GM19240 (cell line): ENCODE results near the gene AVPI1.
"Not testable (repeated sequence)": the region's sequence is repeated elsewhere in the genome, so short reads cannot be mapped to it uniquely, and the experiment has no call there.

Experiments used
- DNase-seq: peaks from one replicate; pipeline ENCODE4 v3.0.0; 2011; ENCODE audit warnings: low spot score; ENCODE audit not compliant: insufficient read length

The AVPI1 gene

DNA sequence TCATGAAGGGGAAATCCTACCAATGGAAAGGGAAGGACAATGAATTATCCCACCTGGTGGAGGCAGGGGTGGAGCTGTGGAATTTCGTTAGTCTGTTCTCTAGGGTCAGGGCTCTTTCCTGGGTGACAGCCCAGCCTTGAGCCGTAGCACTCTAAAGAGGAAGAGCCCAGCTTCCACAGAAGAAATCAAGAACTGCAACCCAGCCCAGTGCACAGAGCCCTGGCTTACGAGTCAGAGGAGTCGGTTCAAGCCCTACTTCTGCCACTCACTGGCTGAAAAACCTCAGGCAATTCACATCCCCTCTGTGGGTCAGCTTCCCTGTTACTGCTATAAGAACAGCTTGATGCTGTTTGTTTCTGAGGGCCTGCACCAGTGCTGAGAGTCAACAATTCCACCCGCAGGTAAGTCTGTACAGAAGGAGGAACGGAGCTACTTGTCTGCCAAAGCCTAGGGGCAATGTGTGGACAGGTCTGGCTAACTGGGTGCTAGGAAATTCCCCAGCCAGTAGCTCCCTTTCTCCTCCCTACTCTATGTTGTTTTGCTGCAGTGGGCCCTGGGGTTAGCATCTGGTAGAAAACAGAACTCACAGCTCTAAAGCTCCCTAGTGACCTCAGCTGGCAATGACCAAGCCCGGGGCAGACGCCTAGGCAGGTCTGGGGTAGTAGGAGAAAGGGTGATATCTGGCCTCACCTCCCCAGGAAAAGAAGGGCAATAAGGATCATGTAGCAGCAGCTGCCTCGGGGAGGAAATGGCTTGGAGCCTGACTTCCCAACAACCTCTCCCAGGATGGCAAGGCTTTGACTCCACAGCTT lies 3.3 kb downstream of the AVPI1 start:
- no peak for DNase-seq

DNA sequence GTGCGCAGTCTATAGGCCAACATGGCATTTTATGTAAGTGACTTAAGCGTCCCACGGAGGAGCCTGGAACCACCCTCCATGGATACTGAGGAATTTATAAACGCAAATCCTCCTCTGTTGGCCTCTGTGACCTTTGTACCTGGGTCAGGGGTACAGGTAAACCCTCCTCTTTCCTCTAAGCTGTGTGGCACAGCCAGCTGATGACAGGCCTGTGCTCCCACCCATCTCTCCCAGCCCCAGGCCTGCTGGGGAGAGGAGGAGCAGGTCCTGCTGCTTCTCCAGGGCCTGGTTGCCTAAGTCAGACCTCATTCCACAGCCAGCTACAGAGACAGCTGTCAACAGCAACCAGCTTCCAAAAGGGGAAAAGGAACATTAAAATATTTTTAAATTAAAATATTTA lies 5.0 kb downstream of the AVPI1 start:
- DNase-seq, result no peak

DNA sequence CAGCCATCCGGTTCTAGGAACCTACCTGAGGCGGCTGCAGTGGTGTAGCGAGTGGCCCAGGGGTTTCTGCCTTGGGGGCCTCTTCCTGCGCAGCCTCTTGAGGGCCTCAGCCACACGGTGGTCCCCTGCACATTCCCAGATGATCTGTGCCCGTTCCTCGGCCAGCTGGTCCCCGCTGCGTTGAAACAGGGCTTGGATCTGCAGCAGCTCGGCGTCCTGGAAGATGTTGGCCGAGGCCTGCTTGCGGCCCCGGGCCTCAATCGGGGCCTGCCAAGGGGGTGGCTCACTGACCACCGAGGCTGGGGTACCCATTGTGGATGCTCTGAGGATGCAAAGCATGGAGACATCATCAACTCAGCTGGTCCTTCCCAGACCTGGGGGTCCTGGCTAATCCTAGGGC lies 7.4 kb downstream of the AVPI1 start:
- DNase-seq, result no peak

DNA sequence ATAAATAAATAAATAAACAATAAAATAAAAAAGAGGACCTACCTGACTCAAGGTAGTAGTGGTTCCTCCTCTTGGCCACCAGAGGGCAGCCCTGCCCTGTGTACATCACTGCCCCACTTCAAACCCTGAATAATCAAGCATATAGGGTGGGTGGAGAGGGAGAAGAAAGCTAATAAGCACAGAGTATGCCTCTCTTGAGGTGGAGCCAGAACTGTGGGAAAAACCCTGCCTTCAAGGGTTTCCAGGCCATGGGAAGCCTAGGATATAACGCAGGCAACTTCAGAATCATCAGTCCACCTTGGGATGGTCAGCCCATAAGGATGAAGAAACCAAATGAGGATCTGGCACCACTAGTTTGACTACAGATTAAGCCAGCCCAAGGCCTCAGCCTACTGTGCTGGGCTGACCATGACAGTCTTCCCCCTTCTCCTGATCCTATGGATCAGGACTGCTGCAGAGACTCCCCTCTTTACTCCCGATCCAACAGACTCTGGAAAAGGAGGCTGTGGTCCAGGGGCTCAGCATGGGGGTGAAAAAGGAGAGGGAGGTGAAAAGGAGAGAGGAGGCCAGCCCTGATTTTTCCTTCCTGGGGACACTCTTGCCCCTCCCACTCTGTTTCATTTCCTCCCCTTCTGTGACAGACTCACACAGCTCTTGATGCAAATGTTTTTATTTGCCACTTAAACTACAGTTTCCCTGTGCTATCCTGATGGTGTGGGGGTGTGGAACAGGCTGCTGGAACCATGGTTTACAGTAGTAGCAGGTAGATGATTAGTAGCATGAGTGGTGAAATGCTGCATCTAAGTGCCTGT lies 10.1 kb downstream of the AVPI1 start:
- peak; percentile 71 for DNase-seq

DNA sequence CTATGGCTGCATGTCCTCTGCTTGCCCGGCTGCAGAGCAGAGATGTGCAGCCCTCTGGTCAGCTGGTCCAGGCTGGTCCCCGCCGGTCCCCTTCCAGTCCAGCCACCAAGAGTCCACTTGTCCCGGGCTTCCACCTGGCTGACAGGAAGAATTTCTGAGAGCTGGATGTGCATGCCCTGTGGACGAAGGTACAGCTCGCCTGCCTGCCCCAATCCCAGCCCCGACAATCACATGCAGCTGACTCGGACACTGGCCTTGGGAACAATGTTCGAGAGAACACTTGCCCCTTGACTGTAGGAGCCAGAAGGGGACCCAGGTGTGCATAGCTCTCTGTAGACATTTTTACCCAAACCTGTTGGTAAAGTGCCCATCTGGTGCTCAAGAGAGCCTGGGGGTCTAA lies 11.8 kb downstream of the AVPI1 start:
- DNase-seq, result no peak

DNA sequence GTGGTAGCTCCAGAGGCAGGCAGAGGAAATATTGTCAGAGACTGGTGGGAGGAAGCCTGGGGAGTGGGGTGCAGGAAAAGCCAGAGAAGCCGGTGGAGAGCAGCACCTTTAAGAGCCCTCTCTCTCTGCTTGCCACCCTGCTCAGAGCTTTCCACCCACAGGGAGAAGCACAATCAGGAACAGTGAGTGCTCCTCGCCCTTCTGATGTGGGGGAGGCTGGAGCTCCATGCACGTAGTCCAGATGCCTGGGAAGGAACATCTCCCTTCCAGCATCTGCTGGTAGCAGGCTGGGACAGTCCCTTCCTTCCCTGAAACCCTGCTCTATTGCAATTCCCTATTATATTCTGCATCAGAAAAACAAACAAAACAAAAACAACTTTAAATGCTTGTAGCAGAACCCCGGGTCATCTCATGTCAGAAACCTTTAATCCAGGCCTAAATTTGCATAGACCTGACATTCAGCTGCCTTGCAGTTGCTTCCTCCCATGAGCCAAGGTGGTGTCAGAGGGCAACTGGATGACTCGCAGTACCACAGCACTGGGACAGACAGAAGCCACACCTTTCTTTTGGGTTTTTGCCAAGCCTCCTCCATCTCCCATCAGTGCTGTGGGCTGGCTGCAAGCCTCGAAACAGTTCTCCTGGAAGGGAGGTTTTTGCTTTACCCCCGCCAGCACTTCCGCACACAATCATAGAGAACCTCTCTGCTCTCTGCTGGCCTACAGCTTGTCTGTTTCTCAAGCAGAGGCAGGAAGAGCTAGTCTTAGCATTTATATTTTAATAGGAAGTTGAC lies 13.1 kb downstream of the AVPI1 start:
- DNase-seq, result no peak

DNA sequence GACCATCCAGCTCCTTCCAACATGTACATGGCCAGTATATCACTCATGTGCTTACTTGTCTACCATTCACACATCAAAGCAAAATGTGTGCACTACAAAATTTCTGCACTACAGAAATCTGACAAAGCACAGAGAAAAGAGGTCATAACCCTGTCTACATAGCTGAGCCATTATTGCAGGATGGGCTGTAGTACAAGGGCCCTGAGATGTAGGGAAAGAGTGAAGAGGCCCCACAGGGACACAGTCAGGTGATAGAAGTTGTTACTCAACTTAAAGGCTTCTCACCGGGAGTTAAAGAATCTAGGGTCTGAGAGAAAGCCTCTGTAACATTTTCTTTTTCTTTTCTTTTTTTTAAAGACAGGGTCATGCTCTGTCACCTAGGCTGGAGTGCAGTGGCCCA lies 17.5 kb downstream of the AVPI1 start:
- no peak for DNase-seq

DNA sequence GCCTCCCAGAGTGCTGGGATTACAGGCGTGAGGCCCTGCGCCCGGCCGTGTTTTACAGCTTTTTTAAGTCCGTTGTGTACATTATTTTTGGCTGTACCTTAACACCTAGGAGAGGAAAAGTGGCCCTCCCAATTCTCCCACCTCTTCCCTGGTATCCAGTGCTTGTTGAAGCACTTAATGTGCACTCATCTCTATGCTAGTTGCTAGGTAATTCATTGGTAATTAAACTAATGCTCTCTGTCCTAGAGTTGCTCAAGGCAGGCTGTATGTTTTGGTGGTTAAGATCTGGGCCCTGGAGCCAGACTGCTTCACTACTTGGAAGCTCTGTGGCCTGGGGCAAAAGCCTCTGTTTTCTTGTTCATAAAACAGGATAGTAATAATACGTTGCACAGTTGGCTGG lies 19.6 kb downstream of the AVPI1 start:
- DNase-seq, result no peak

DNA sequence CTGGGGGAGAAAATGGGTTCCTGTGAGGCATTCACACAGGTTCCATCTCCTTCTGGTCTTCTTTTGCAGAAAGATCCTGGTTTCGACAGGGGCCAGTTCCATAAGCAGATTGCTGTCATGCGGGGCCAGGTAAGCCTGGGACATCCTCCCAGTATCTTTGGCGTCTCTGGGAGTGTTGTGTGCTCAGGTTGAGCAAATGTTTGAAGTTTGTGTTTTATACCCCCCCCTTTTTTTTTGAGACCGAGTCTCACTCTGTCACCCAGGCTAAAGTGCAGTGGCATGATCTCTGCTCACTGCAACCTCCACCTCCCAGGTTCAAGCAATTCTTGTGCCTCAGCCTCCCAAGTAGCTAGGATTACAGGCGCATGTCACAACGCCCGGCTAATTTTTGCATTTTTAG lies 20.0 kb downstream of the AVPI1 start:
- no peak for DNase-seq

DNA sequence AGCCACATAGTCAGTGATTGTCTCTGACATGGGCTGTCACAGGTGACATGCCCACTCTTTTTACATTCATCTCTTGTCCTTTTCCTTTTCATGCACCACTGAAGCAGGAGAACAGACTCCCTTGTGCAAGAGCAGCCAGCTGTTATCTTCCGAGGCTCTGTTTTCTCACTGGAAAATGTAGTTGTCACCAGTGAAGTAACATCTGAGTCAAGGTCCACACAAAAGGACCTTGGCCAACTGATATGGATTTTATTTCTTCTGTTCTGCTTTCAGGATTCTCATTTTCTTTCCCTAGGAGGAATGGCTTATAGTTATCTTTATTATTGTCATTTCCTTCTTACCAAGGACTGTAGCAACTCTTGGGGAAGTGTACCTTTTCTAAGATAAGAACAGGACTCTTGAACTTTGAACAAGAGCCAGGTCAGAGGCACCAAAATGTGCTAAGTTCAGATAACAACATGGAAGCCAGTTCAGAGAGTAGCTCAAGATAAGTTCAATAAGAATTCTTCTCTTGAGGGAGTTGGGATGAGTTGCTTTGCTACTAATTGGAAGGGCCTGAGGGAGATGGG lies 22.7 kb downstream of the AVPI1 start:
- no peak for DNase-seq

DNA sequence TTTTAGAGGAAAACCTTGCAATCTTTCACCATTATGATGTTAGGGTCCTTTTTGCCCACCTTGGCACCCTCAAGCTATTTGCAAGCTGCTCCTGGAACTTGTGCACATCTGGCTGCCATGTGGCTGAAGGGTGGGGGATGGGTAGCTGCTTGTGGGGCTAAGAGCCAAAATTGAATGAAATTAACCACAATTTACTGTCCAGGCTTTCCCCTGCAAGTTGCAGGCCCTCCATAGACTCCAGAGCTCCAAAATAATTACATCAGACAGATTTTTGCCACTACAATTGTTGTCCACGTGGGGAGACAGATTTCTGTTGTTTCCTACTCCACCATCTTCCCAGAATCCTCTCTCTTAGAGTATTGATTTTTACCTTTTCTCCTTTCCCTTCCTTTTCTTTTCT lies 27.5 kb downstream of the AVPI1 start:
- DNase-seq, result no peak

DNA sequence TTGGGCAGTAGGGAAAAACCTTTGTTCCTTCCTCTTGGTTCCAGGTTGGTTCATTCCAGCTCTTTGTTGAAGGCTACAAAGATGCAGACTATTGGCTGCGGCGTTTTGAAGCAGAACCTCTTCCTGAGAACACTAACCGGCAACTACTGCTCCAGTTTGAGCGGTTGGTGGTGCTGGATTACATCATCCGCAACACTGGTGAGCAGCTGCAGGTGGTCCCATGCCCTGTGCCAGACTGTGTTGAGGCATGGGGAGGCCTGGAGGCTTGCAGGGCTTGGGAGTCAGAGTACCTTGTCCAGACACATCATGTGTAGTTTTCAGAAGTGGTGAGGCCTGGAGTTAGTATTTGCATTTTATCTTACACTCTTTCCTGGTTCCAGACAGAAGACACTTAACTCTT lies 30.3 kb downstream of the AVPI1 start:
- DNase-seq, result no peak

DNA sequence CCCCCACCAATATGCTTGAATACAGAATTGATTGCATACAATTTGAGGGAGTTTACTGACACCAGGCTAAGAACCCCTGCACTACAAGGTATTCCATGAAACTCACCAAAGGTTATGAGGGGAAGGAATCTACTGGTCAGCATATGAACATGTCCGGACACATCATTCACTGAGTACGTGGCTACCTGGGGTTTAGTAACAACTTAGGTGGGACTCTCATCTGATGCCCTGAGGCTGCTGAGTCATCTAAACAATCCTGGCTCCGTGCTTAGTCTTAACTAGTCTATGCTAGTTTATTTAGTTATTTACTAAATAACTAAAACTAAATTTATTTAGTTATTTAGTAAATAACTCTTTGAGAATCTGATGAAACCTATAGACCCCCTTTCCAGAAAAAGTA lies 35.3 kb downstream of the AVPI1 start:
- no peak for DNase-seq

DNA sequence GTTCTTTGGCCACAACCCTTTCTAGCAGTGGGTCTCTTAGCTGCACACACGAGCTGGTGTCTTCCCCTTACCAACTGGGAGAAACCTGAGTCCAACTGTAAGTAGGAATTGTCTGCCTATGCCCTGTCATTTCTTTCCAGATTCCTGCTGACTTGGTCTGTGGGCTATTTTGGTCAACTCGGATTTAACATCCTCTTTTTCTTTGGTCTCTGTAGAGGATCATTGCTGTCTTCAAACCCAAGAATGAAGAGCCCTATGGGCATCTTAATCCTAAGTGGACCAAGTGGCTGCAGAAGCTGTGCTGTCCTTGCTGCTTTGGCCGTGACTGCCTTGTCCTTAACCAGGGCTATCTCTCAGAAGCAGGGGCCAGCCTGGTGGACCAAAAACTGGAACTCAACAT lies 36.3 kb downstream of the AVPI1 start:
- no peak for DNase-seq

DNA sequence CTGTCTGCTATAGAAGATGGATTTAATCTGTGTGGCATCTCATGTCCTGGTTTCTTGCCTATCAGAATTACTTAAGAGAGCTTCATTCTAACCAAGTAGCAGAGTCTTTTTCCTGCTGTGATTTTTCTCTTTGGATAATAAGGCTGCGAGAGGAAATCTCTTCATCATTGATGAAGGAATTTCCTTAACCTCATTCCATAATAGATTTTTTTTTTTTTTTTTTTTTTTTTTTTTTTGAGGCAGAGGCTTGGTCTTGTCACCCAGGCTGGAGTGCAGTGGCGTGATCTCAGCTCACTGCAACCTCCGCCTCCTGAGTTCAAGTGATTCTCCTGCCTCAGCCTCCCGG lies 37.7 kb downstream of the AVPI1 start:
- DNase-seq, result not testable (repeated sequence)

DNA sequence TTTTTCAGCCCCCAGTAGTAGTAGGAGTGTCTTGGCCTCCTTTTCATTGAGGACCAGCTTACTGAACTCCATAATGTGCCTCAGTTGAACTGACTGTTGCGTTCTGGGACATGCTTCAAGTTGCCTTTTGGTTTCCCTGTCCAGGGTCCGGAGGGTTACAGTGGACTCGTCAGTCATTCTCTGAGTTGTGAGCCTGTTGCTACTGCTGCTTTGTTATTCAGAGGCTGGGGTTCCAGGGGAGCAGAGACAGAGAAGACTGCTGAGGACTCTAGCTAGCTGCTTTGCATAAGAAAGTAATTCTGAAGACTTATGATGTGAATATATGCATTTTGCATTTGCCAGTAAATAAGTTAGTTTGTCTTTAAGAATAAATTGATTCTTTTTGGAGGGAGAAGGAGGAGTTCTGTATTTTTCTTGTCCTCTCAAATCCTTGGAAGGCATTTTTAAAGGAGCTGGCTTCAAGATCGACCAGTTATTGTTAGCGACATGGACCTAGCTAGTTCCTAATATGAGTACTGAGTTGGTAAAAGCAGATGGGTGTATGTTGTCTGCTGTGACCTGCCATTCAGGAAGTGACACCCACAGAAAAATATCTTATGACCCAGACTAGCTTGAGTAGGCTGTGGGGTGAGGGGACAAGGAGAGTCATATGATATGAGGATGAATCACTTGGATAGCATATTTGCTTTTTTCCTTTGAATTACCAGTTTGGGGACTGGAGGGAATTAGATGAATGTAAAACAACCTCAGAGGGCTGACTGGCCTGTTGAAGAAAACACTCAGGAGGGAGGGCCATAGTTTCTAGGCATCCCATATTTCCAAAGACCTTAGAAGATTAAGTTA lies 38.3 kb downstream of the AVPI1 start:
- no peak for DNase-seq

DNA sequence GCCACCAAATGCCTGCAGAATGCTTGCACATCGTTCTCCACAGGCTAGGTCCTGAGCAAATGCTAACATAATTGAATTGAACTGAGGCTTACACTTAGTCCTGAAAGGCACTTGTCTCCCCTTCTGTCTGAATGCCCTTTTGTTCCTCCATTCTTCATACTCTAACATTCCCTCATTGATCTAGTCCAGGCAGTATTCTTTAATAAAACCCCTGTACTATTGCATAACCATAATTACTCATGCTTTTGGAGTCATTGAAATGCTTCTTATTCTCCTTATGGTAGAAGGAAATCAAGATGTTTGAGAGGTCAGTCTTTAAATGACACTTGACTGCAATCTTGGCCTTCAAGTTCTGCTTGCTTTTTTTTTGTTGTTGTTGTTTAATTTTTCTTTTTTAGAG lies 39.5 kb downstream of the AVPI1 start:
- DNase-seq, result no peak

DNA sequence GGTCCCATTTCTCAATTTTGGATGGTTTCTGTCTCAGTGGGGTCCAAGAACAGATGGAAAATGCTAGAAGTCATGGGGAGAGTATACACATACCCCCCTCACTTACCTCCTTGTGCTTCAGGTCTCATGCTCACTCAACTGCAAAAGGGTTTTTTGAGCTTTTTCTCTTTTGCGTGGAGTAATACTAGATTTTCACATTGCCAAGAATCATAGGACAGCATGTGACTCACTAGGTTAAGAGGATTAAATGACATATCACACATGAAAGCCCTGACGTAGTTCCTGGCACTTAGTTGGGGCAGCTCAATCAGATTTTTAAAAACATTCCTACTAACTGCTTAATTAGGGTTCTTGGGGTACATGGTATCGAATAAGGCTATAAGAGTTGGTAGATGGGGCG lies 42.1 kb downstream of the AVPI1 start:
- DNase-seq, result no peak

DNA sequence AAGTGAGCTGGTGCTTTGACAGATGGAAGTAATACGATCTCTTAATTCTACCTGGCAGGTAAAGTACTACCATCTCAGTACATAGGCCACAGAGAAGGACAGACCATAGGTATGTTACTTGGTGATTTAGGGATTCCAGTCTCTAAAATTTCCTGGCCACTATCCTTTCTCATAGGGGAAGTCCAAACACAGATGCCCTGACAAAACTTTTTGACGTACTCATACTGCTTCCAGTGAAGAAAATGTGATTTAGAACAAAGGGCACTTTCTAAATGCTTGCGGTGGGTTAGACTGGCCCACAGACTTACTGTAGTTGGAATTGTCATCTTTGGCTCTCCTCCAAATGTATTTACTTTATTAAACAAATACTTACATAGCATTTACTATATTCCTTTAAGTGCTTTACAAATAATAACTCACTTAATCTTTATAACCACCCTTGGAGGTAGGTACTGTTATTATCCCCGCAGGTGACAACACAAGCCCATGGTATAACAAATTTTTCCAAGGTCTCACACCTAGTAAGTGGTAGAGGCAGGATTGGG lies 43.5 kb downstream of the AVPI1 start:
- no peak for DNase-seq

DNA sequence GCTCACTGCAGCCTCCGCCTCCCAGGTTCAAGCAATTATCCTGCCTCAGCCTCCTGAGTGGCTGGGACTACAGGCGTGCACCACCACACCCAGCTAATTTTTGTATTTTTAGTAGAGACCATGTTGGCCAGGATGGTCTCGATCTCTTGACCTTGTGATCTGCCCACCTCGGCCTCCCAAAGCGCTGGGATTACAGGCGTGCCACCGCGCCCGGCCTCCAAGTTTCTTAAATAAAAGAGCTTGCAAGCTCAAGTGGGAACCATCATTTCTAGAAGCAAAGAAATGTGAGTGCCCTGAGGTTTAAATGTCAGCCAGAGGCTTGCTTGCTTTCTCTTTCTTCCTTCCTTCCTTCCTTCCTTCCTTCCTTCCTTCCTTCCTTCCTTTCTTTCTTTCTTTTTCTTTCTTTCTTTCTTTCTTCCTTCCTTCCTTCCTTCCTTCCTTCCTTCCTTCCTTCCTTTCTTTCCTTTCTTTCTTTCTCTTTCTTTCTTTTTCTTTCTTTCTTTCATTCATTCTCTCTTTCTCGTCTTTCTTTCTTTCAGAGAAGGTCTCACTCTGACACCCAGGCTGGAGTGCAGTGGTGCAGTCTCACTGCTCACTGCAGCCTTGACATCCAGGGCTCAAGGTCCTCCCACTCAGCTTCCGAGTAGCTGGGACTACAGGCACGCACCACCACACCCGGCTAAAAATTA lies 44.4 kb downstream of the AVPI1 start:
- DNase-seq, result not testable (repeated sequence)
